HL-60 (cell line): ENCODE measurements around the gene WDR59.

Experiments used
- CTCF ChIP-seq: IDR thresholded peaks from one replicate; pipeline ENCODE4 v1.5.1; 2011; ENCODE audit warnings: low read length, control low read depth, inconsistent platforms; ENCODE audit not compliant: insufficient read depth
- GABPA ChIP-seq: IDR thresholded peaks from 2 replicates; pipeline ENCODE4 v1.6.1; 2012; ENCODE audit warnings: low read depth
- POLR2AphosphoS5 ChIP-seq: IDR thresholded peaks from 2 replicates; pipeline ENCODE4 v1.6.1; 2012; ENCODE audit warnings: low read depth
- REST ChIP-seq: IDR thresholded peaks from 2 replicates; pipeline ENCODE4 v1.6.1; 2012; ENCODE audit warnings: low read depth; ENCODE audit not compliant: insufficient replicate concordance

- TF ChIP-seq CTCF (no peak), POLR2AphosphoS5 (no peak), GABPA (no peak), REST (no peak)
Observed at GRCh38 chr16:74995986-74996385, 11.1 kb upstream of the WDR59 start.
